OCI-M2 (cell line): Measurements from ENCODE around the gene TERT.
A peak's percentile ranks its signal among the peaks of the same experiment; 100 is the strongest.
"Not testable (repeated sequence)": the region's sequence is repeated elsewhere in the genome, so short reads cannot be mapped to it uniquely, and the experiment has no call there.

Source experiments
- DNase-seq: peaks from one replicate; lab custom pipeline; 2025; ENCODE audit not compliant: unreplicated experiment; lab: John Stamatoyannopoulos, UW

TERT gene

GRCh38 chr5:1294835-1295649 is at the start of gene TERT:
TERT (minus strand) TSS chr5:1295068; CDS start chr5:1294989, 79 bp downstream.
- DNase-seq: peak; percentile 19

GRCh38 chr5:1343931-1344901 is 49.3 kb upstream of the TERT start:
- DNase-seq: no peak

DNA sequence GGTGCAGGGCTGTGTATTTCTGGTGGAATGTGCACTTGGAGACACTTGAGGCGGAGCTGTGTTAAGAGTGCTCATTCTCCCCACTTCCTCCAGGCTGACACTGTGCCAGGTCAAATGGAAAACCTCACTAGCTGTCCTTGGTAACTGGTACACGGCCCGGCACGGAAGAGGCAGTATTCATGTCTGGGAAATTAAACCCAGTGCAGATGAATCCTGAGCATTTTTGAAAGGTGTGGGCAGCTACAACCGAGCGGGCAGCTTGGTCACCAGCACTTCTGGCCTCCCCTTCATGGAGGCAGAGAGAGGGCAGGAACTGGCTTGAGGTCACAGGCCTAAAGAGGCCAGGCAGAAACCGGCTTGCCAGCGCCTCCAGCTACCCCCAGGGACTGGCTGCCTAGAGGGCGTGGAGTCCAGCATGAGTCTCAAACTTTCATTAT is 48.5 kb upstream of the TERT start:
- DNase-seq: no peak

- DNase-seq: not testable (repeated sequence)
Observed at GRCh38 chr5:1342711-1343110, 47.8 kb upstream of the TERT start.

- DNase-seq: no peak
Observed at GRCh38 chr5:1342268-1342667, 47.4 kb upstream of the TERT start.

DNA sequence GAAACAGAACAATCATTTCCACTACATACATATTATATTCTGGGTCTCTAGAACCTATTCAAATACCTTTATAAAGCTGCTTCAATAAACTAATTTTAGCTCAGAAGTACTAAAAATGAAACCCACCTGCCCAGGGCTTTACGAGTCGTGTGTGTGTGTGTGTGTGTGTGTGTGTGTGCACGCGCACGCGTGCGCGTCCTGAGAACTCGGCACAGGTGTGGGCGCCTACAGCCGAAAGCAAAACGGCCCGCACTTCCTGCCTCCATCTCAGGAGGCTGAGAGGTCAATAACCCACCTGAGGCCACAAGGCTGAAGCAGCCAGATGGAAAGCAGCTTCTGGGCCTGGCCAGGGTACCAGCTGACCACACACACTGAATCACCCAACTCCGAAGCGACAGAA is 47.0 kb upstream of the TERT start:
- no peak for DNase-seq

DNA sequence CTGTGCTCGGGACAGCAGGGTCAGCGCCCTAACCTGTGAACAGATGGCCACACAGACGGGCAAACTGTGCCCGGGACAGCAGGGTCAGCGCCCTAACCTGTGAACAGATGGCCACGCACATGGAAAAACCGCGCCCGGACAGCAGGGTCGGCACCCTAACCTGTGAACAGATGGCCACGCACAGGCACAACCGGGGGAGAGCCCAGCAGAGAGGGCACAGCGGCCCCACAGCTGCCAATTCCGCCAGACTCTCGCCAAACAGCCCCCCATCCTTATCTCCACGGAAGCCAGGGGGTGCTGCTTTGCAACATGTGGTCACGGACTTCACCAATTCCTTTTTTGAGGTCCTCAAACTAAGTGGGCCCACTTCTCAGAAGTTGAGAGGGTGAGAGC is 44.9 kb upstream of the TERT start:
- DNase-seq: not testable (repeated sequence)

- DNase-seq: not testable (repeated sequence)
Observed at GRCh38 chr5:1339139-1339817, 44.4 kb upstream of the TERT start.

DNA sequence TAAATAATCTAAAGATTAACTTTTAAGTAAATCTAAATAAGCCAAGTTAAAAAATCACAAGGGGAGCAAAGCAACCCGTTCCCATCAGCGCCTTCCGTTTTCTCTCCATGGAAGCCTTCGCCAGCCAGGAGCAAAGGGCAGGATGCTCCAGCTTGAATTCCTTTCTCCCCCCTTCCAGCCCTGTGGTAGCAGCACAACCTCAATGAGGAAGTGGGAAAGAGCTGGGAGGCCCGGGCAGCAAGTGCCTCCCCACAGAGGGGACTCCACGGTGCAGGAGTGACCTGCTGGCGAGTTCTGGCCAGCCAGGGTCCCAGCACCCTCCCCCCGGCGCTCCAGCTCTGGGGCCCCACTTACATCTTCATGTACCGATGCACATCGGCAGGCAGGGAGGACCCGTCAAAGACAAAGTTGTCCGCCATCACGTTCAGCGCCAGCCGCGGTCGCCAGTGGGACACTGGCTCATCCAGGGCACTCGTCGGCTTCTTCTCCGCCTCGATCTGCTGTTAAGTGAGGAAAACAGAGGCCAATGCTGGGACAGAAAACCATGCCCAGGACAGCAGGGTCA is 43.7 kb upstream of the TERT start:
- DNase-seq: no peak

DNA sequence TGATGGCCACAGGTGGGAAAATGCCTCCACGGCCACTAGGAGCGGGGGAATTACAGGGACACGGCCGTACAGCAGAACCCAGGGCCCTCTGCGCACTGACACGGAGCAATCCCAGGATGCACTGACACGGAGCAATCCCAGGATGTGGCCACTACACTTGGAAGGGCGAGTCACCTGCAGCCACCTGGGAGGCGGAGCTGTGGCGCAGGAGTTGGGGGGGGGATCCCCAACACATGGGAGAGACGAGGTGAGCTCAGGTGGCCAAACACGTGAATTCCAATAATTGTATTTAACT is 43.3 kb upstream of the TERT start:
- DNase-seq: no peak

- no peak for DNase-seq
Observed at GRCh38 chr5:1337489-1338195, 42.8 kb upstream of the TERT start.

DNA sequence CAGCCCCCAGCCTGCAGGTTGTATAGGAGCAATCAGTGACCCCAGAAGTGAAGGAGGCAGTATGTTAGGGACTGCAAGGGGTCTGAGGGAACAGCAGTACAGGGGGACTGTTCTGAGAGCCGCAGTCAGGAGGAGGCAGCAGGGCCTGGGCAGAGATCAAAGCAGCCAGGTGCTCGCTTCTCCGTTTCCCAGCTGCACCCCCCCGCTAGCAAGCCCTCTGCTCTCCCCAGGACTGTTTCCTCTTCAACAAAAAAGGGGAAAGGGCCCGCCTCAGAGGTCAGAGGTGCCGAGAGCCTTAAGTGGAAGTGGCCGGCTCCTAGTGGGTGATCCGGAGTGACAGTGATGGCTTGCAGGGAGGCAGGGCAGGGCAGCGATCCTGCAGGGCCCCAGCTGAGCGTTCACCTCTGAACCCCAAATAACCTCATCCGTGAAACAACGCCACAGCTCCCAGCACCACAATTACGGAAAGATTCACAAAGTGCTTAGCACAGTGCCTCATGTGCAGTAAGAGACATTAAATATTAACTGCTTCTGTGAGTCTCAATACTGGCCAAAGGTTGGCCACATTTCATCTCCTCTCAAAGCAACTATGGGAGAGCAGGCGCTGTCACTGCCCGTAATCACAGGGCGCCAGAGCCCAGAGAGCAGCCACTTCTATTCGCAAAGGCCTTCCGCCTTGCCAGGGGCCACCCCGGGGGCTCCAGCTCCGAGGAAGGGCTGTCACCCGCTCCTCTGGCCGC is 42.1 kb upstream of the TERT start:
- DNase-seq: no peak

- no peak for DNase-seq
Observed at GRCh38 chr5:1336106-1336561, 41.3 kb upstream of the TERT start.

DNA sequence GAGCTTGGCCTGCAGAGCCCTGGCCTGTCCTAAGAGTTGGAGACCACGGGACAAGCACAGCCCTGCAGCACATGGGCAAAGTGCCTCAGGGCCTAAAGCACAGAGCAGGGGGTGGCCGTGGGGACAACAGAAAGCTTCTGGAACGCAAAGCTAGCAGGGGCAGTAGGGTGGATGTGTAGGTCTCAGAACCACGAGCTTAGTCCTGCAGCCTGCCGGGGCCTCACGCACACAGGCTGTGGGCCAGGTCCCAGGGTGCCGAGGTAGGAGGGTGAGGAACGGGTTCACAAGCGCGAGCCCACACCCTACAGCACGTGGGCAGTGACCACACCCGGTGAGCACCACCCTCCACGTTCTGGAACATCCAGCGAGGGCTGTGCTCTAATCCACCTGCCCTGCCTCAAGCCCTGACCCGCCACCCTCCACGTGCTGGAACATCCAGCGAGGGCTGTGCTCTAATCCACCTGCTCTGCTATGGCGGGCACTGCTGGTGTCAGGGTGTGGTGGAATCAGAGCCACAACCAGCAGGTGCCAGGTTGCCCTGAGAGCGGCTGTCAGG is 40.8 kb upstream of the TERT start:
- DNase-seq: no peak

GRCh38 chr5:1334831-1335539 is 40.1 kb upstream of the TERT start:
- no peak for DNase-seq

DNA sequence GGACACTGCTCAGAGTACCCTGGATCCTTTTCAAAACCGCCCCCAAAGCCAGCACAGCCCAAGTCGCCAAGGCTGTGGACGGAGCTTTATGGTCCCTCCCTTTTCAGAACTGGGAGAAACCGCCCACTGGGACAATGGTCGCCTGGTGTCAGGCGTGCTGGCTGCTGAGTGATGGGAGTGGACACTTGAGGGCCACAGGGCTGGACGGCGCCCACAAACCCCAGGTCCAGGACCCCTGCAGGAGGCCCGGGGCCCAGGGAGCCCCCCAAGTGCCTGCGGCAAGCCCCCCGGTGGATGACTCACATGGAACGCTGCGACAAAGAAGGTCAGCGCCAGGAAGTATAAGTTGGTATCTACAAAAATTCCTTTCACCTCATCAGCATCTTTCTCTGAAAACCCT is 39.1 kb upstream of the TERT start:
- DNase-seq: no peak

DNA sequence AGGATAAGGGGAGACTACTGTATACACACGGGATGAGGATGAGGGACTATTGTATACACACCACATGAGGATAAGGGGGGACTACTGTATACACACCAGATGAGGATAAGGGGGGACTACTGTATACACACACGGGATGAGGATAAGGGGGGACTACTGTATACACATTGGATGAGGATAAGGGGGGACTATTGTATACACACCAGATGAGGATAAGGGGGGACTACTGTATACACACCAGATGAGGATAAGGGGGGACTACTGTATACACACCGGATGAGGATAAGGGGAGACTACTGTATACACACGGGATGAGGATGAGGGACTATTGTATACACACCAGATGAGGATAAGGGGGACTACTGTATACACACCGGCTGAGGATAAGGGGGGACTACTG is 38.4 kb upstream of the TERT start:
- not testable (repeated sequence) for DNase-seq

- DNase-seq: no peak
Observed at GRCh38 chr5:1332461-1333001, 37.7 kb upstream of the TERT start.
